PFSK-1 (cell line): Measurements from ENCODE around the gene SELENOI. TPM values are rescaled to one million over a fixed set of nuclear protein-coding genes. Genes with fewer than 3 reads are reported as not detected.

Source experiments
- FOXP2 ChIP-seq: optimal IDR thresholded peaks from 2 replicates; pipeline ENCODE3; 2011; ENCODE audit warnings: borderline replicate concordance, control low read depth, inconsistent platforms; ENCODE audit not compliant: insufficient read depth; ENCODE audit errors: extremely low read length, extremely low read depth
- POLR2AphosphoS5 ChIP-seq: IDR thresholded peaks from 2 replicates; pipeline ENCODE4 v1.6.1; 2012; ENCODE audit warnings: low read depth, mild to moderate bottlenecking, control low read depth, low read length, moderate library complexity
- REST ChIP-seq, 2 experiments: IDR thresholded peaks; 2 replicates each; pipeline versions ENCODE4 v1.6.1 to v1.8.0; 2011 to 2012; ENCODE audit warnings: low read depth in 2 of 2, low read length in 2 of 2, control low read depth in 1 of 2, inconsistent platforms in 1 of 2, mild to moderate bottlenecking in 1 of 2, moderate library complexity in 1 of 2; ENCODE audit not compliant: insufficient read depth in 1 of 2
- SIN3A ChIP-seq: IDR thresholded peaks from 2 replicates; pipeline ENCODE4 v1.6.1; 2012; ENCODE audit warnings: mild to moderate bottlenecking, low read length, moderate library complexity, borderline replicate concordance; ENCODE audit not compliant: insufficient read depth
- TAF1 ChIP-seq: IDR thresholded peaks from 2 replicates; pipeline ENCODE4 v1.6.1; 2012; ENCODE audit warnings: low read length, control low read depth, borderline replicate concordance; ENCODE audit not compliant: insufficient read depth
- polyA plus RNA-seq: library from polyadenylated mRNA; unstranded; fragments of >200 nt; gene quantifications from one replicate; pipeline ENCODE4 v1.2.1, GENCODE V29; 2012; ENCODE audit warnings: low read depth, missing spikeins; ENCODE audit not compliant: insufficient read length

Gene SELENOI, protein sequence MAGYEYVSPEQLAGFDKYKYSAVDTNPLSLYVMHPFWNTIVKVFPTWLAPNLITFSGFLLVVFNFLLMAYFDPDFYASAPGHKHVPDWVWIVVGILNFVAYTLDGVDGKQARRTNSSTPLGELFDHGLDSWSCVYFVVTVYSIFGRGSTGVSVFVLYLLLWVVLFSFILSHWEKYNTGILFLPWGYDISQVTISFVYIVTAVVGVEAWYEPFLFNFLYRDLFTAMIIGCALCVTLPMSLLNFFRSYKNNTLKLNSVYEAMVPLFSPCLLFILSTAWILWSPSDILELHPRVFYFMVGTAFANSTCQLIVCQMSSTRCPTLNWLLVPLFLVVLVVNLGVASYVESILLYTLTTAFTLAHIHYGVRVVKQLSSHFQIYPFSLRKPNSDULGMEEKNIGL
- polyA plus RNA-seq, result 6.2 TPM

- TF ChIP-seq FOXP2 (peak; percentile 91), SIN3A (no peak; the same call in 1 of the 2 replicates), POLR2AphosphoS5 (peak; percentile 96), TAF1 (peak; percentile 79), REST (IDR thresholded peaks at IDR 0.05; ENCODE audit: insufficient read depth in 1 of 2, low read depth in 2 of 2, low read length in 2 of 2) (0 out of 4 replicates have a peak, but pooled peaks of 1 of the 2 experiments have one; percentile 36)
Observed at GRCh38 chr2:26345545-26346453, at the start of gene SELENOI. Gene SELENOI, plus strand, starts transcription at chr2:26346143. Its CDS starts 90 bp downstream, at chr2:26346233.

GRCh38 chr2:26297061-26297460, 48.9 kb upstream of the SELENOI start:
- TF ChIP-seq TAF1 (no peak), POLR2AphosphoS5 (no peak), FOXP2 (no peak), REST (IDR thresholded peaks at IDR 0.05; ENCODE audit: insufficient read depth in 1 of 2, low read depth in 2 of 2, low read length in 2 of 2) (no peak), SIN3A (no peak)

GRCh38 chr2:26298286-26298637, 47.7 kb upstream of the SELENOI start:
- no peak for TF ChIP-seq FOXP2
- TF ChIP-seq POLR2AphosphoS5, result no peak
- no peak for TF ChIP-seq TAF1
- TF ChIP-seq REST (IDR thresholded peaks at IDR 0.05; ENCODE audit: insufficient read depth in 1 of 2, low read depth in 2 of 2, low read length in 2 of 2), result no peak
- TF ChIP-seq SIN3A, result no peak

DNA sequence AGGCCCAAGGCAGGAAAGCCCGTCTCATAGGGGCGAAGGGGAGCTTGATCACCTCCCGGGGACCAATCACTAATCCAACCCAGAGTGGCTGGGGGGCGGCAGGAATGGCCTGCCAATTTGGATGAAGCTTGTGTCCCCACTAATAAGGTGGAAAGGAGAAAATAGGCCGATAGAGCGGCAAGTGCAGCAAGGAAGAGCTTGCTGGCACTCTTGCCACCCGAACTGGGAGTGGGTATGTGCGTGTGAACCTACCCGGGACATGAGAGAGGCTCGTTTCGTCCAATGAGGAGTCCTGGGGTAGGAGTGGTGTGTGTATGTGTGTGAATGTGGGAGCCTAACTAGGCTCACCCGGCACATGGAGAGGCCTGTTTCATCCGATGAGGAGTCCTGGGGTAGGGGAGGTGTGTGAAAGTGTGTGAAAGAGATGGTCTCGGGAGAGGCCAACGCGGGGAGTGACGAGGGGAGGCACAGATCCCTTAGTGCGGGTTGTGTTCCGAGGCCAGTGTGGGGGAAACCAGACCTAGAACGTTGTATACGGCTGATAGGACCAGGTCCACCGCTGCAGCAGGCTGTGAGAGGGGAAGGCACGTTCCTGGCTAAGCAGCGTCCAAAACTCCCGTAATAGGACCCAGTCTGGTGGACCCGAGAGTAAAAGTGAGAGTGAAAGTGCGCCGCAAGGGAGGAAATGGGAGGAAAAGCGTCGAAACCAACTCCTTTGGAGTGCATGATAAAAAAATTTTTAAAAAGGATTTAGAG, 47.1 kb upstream of the SELENOI start:
- no peak for TF ChIP-seq POLR2AphosphoS5
- no peak for TF ChIP-seq FOXP2
- no peak for TF ChIP-seq REST (IDR thresholded peaks at IDR 0.05; ENCODE audit: insufficient read depth in 1 of 2, low read depth in 2 of 2, low read length in 2 of 2)
- TF ChIP-seq SIN3A, result no peak
- no peak for TF ChIP-seq TAF1
